GM12878 (cell line): ENCODE measurements around the gene NACA. TPM values are rescaled to one million over a fixed set of nuclear protein-coding genes. Genes with fewer than 3 reads are reported as not detected.
A peak's percentile ranks its signal among the peaks of the same experiment; 100 is the strongest.

Source experiments
- CBFB ChIP-seq: IDR thresholded peaks from 2 replicates; pipeline ENCODE4 v1.6.1; 2016; ENCODE audit warnings: antibody characterized with exemption, low read depth
- CEBPB ChIP-seq, 2 experiments: fragments of 150-350 bp in 1 of 2; IDR thresholded peaks; 2 replicates each; pipeline ENCODE4 v1.6.1; 2012 to 2014; ENCODE audit warnings: low read depth in 2 of 2, low read length in 2 of 2, borderline replicate concordance in 1 of 2, inconsistent platforms in 1 of 2
- CHD2 ChIP-seq: IDR thresholded peaks from 2 replicates; pipeline ENCODE4 v1.6.1; 2011; ENCODE audit warnings: low read depth, low read length, improper control_type of control experiment, borderline replicate concordance
- EGR1 ChIP-seq, 2 experiments: IDR thresholded peaks; 1 replicate in 1 of 2; 2 replicates in 1 of 2; pipeline ENCODE4 v1.6.1; 2011 to 2012; ENCODE audit warnings: low read depth in 2 of 2, low read length in 2 of 2, borderline replicate concordance in 1 of 2, mild to moderate bottlenecking in 1 of 2, moderate library complexity in 1 of 2
- FOXK2 ChIP-seq: fragments of 450-650 bp; IDR thresholded peaks from 2 replicates; pipeline ENCODE4 v1.6.1; 2017; ENCODE audit warnings: mild to moderate bottlenecking, moderate library complexity
- GATAD2B ChIP-seq: fragments of 450-650 bp; conservative IDR thresholded peaks from 2 replicates; pipeline ENCODE4 v1.6.1; 2017; ENCODE audit warnings: low read depth, mild to moderate bottlenecking, moderate library complexity
- IRF4 ChIP-seq: IDR thresholded peaks from 2 replicates; pipeline ENCODE4 v1.6.1; 2011; ENCODE audit warnings: low read depth, low read length
- JUND ChIP-seq: IDR thresholded peaks from 2 replicates; pipeline ENCODE4 v1.6.1; 2012; ENCODE audit warnings: low read depth, mild to moderate bottlenecking, low read length, improper control_type of control experiment, moderate library complexity
- KDM1A ChIP-seq: fragments of 200-600 bp; sonication (generic); IDR thresholded peaks from 2 replicates; pipeline ENCODE4 v1.6.1; 2016; ENCODE audit warnings: borderline replicate concordance
- MYB ChIP-seq: fragments of 150-350 bp; IDR thresholded peaks from 2 replicates; pipeline ENCODE4 v1.6.1; 2014; ENCODE audit warnings: mild to moderate bottlenecking, low read depth, low read length, borderline replicate concordance
- MYC ChIP-seq: IDR thresholded peaks from 2 replicates; pipeline ENCODE4 v1.6.1; 2011; ENCODE audit warnings: mild to moderate bottlenecking, low read length, moderate library complexity, inconsistent platforms; ENCODE audit not compliant: insufficient read depth, insufficient replicate concordance, insufficient read length, severe bottlenecking
- NR2C1 ChIP-seq: fragments of 450-650 bp; IDR thresholded peaks from 2 replicates; pipeline ENCODE4 v1.6.1; 2017; ENCODE audit warnings: antibody characterized with exemption, mild to moderate bottlenecking, moderate library complexity
- POLR2AphosphoS2 ChIP-seq: IDR thresholded peaks from 2 replicates; pipeline ENCODE4 v1.6.1; 2011; ENCODE audit warnings: low read depth, mild to moderate bottlenecking, low read length, improper control_type of control experiment, moderate library complexity
- RB1 ChIP-seq: fragments of 450-650 bp; formaldehyde crosslinking; IDR thresholded peaks from 2 replicates; pipeline ENCODE4 v1.6.1; 2017; ENCODE audit warnings: mild to moderate bottlenecking, borderline replicate concordance
- RBBP5 ChIP-seq: fragments of 200-600 bp; sonication (generic); conservative IDR thresholded peaks from 2 replicates; pipeline ENCODE4 v1.6.1; 2016
- RFX5 ChIP-seq: IDR thresholded peaks from 2 replicates; pipeline ENCODE4 v1.6.1; 2011; ENCODE audit warnings: low read depth, low read length, improper control_type of control experiment
- SMARCA5 ChIP-seq: fragments of 450-650 bp; IDR thresholded peaks from 2 replicates; pipeline ENCODE4 v1.6.1; 2017; ENCODE audit warnings: mild to moderate bottlenecking
- TBL1XR1 ChIP-seq: IDR thresholded peaks from 2 replicates; pipeline ENCODE4 v1.6.1; 2012; ENCODE audit warnings: low read depth, low read length, improper control_type of control experiment
- YBX1 ChIP-seq: fragments of 450-650 bp; IDR thresholded peaks from 2 replicates; pipeline ENCODE4 v1.6.1; 2016; ENCODE audit warnings: antibody characterized with exemption
- polyA plus RNA-seq, 11 experiments: library from polyadenylated mRNA; depleted of rRNA in 4 of 11; unstranded in 6 of 11; stranded (reverse) in 5 of 11; fragments of >200 nt; fragmentation: Nextera tagmentation in 4 of 11; fragmentation: Illumina TruSeq in 1 of 11; extraction: Ambion mirVana in 4 of 11; extraction: Trizol in 1 of 11; gene quantifications; 1 replicate in 1 of 11; 2 replicates in 10 of 11; pipeline versions ENCODE4 v1.2.1 to v1.2.3, GENCODE V29; 2011 to 2016; ENCODE audit warnings: inconsistent platforms in 2 of 11, missing spikeins in 2 of 11, low read depth in 1 of 11
- total RNA-seq, 4 experiments: library from RNA; depleted of rRNA in 3 of 4; stranded (reverse); fragments of >200 nt in 3 of 4; fragmentation: Illumina TruSeq in 1 of 4; extraction: Trizol in 1 of 4; gene quantifications; 2 replicates each; pipeline versions ENCODE4 v1.2.1 to v1.2.3, GENCODE V29; 2013 to 2021
- TF ChIP-seq, protein P1 (sequence below): fragments of 450-650 bp; formaldehyde crosslinking; IDR thresholded peaks from 2 replicates; pipeline ENCODE4 v1.4.0; 2020; ENCODE audit warnings: mild to moderate bottlenecking, moderate library complexity
- TF ChIP-seq, protein P2 (sequence below): fragments of 450-650 bp; IDR thresholded peaks from 2 replicates; pipeline ENCODE4 v1.6.1; 2014; ENCODE audit warnings: mild to moderate bottlenecking
- TF ChIP-seq, protein P3 (sequence below): fragments of 450-650 bp; IDR thresholded peaks from 2 replicates; pipeline ENCODE4 v1.6.1; 2017; ENCODE audit warnings: mild to moderate bottlenecking, moderate library complexity

Gene NACA
- total and polyA plus RNA-seq, 10 of the 15 experiments (the other 5 are each of a cell fraction or from before 2014, with no cell fraction given): 1,181 to 2,782 (median 1,905) TPM

DNA sequence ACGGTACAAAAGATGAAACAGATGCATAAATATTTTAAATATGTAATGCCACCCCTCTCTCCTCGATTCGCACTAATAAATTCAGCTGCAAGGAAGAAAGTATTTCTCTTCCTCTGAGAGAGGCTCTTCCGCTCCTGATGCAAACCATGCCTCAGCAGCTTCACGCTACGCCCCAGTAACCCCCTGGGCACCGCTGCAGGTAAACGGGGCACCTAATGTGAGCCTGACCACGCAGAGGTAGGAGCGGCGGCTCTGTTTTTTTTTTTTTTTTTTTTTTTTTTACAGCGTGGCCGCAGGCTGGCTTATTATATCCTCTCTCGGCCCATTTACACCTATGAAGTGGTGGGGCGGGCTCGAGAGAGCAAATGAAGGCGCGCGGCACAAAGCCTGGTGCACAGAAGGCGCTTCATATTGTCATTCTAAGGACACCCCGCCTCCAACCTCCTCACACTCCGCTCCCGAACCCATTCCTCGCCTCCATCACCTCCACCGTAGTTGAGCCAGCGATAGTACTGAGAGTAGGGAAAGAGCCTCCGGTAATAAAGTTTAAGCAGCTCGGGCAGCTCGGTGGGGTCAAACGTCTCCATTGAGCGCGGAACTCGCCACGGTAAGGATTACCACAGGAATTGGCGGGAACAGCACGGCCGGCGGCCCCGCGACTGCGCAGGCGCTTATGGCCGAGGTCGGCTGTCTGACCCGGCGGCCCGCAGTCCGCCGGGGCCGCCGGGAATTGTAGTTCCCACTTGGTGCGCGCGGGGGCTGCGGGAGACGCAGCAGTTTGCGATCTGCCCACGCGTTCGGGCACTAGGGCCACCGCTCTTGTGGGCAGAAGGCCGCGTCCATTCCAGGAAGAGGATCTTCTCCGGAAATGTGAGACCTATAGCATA lies 26.9 kb upstream of the NACA start, which contains the start of gene PRIM1 (continued):
- TF ChIP-seq, protein P1, sequence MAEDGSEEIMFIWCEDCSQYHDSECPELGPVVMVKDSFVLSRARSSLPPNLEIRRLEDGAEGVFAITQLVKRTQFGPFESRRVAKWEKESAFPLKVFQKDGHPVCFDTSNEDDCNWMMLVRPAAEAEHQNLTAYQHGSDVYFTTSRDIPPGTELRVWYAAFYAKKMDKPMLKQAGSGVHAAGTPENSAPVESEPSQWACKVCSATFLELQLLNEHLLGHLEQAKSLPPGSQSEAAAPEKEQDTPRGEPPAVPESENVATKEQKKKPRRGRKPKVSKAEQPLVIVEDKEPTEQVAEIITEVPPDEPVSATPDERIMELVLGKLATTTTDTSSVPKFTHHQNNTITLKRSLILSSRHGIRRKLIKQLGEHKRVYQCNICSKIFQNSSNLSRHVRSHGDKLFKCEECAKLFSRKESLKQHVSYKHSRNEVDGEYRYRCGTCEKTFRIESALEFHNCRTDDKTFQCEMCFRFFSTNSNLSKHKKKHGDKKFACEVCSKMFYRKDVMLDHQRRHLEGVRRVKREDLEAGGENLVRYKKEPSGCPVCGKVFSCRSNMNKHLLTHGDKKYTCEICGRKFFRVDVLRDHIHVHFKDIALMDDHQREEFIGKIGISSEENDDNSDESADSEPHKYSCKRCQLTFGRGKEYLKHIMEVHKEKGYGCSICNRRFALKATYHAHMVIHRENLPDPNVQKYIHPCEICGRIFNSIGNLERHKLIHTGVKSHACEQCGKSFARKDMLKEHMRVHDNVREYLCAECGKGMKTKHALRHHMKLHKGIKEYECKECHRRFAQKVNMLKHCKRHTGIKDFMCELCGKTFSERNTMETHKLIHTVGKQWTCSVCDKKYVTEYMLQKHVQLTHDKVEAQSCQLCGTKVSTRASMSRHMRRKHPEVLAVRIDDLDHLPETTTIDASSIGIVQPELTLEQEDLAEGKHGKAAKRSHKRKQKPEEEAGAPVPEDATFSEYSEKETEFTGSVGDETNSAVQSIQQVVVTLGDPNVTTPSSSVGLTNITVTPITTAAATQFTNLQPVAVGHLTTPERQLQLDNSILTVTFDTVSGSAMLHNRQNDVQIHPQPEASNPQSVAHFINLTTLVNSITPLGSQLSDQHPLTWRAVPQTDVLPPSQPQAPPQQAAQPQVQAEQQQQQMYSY (CRISPR knock-in tag): no peak
- TF ChIP-seq YBX1 (no peak), IRF4 (0 out of 2 replicates have a peak, but pooled peaks have one; percentile 11), GATAD2B (peak; percentile 56), RBBP5 (no peak), EGR1 (IDR thresholded peaks at IDR 0.05; ENCODE audit: borderline replicate concordance in 1 of 2, low read depth in 2 of 2, low read length in 2 of 2) (peak in 1 of 2 experiments; percentile 95; a peak in 2 of 3 replicates), MYC (no peak), NR2C1 (peak; percentile 97), KDM1A (no peak), JUND (no peak), MYB (no peak), RFX5 (no peak), POLR2AphosphoS2 (no peak), TBL1XR1 (0 out of 2 replicates have a peak, but pooled peaks have one; percentile 67), RB1 (peak; percentile 100), CEBPB (IDR thresholded peaks at IDR 0.05; ENCODE audit: borderline replicate concordance in 1 of 2, low read depth in 2 of 2, low read length in 2 of 2) (no peak), SMARCA5 (peak; percentile 66; the same call in 1 of the 2 replicates), FOXK2 (no peak), CBFB (peak; percentile 76), CHD2 (peak; percentile 34; the same call in 1 of the 2 replicates)
- TF ChIP-seq, protein P2, sequence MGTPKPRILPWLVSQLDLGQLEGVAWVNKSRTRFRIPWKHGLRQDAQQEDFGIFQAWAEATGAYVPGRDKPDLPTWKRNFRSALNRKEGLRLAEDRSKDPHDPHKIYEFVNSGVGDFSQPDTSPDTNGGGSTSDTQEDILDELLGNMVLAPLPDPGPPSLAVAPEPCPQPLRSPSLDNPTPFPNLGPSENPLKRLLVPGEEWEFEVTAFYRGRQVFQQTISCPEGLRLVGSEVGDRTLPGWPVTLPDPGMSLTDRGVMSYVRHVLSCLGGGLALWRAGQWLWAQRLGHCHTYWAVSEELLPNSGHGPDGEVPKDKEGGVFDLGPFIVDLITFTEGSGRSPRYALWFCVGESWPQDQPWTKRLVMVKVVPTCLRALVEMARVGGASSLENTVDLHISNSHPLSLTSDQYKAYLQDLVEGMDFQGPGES: no peak
- TF ChIP-seq, protein P3, sequence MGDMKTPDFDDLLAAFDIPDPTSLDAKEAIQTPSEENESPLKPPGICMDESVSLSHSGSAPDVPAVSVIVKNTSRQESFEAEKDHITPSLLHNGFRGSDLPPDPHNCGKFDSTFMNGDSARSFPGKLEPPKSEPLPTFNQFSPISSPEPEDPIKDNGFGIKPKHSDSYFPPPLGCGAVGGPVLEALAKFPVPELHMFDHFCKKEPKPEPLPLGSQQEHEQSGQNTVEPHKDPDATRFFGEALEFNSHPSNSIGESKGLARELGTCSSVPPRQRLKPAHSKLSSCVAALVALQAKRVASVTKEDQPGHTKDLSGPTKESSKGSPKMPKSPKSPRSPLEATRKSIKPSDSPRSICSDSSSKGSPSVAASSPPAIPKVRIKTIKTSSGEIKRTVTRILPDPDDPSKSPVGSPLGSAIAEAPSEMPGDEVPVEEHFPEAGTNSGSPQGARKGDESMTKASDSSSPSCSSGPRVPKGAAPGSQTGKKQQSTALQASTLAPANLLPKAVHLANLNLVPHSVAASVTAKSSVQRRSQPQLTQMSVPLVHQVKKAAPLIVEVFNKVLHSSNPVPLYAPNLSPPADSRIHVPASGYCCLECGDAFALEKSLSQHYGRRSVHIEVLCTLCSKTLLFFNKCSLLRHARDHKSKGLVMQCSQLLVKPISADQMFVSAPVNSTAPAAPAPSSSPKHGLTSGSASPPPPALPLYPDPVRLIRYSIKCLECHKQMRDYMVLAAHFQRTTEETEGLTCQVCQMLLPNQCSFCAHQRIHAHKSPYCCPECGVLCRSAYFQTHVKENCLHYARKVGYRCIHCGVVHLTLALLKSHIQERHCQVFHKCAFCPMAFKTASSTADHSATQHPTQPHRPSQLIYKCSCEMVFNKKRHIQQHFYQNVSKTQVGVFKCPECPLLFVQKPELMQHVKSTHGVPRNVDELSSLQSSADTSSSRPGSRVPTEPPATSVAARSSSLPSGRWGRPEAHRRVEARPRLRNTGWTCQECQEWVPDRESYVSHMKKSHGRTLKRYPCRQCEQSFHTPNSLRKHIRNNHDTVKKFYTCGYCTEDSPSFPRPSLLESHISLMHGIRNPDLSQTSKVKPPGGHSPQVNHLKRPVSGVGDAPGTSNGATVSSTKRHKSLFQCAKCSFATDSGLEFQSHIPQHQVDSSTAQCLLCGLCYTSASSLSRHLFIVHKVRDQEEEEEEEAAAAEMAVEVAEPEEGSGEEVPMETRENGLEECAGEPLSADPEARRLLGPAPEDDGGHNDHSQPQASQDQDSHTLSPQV: no peak
